HG03139 (cell line): ENCODE data around the gene ADAMTS19.
"Not testable (repeated sequence)": the region's sequence is repeated elsewhere in the genome, so short reads cannot be mapped to it uniquely, and the experiment has no call there.

ENCODE experiments used
- ATAC-seq: cut with Tn5 transposase; IDR thresholded peaks from one replicate; pipeline ENCODE4 v1.9.1; 2021; ENCODE audit not compliant: unreplicated experiment

The ADAMTS19 gene

DNA sequence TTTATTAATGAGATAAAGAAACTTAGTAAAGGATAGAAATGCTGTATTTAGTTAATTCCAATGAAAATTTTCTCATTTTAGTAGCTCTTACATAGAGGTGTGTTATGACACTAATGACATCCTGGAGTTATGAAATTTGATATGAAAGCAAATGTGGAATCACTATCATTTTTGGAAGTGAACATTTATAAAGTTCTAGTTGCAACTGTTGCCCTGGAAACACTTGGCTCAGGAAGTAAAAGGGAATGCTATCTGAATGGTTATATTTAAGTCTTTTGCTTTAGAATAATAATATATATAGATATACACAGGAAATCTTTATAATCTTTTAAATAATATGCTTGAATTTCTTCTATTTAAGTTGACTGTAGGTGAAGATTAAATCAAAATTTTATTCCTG lies 16.7 kb downstream of the ADAMTS19 start:
- ATAC-seq = no peak

DNA sequence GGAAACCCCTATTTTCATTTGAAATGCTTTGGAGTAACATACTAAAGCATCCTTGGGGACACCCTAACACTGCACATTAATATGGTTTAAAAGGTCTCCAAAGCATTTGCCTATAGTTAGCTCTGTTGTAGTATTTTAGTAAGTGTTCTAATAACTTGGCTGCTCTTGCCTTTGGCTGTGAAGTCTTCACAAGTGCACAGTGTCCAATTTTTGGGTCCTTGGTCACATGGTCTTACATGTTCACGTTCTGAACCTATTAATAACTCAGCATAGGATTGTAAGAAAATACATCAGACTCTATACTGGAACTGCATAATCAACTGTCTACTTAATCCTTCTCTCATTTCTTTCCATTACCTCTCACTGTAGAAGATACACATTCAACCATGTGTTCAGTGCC lies 17.4 kb downstream of the ADAMTS19 start:
- ATAC-seq = no peak

DNA sequence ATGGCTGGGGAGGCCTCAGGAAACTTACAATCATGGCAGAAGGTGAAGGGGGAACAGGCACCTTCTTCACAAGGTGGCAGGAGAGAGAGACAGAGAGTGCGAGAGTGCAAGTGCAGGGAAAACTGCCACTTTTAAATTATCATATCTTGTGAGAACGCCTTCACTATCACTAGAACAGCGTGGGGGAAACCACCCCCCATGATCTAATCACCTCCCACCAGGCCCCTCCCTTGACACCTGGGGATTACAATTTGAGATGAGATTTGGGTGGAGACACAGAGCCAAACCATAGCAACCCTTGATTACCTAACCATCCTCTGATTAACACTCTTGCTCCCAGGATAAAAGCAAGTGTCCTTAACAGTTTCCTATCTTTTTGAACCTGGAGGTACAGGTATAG lies 21.1 kb downstream of the ADAMTS19 start:
- no peak for ATAC-seq

DNA sequence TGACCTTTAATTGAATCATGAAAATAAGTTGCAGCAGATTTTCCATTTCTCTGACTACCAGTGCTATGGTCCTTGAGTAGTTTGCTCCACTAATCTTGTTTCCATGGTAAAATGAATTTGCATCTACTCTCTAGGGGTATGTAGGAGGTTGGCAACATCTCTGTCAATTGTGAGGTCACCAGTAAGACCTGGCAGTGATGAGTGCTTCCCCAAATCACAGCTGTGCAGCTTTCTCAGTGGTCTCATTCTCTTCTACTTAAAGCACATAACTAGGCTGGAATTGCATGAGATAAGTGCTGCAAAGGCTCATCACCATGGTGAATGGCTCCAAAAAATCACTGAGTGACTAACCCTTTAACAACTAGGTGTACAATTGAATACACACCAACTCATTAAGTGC lies 36.3 kb downstream of the ADAMTS19 start:
- ATAC-seq = peak; percentile 43

DNA sequence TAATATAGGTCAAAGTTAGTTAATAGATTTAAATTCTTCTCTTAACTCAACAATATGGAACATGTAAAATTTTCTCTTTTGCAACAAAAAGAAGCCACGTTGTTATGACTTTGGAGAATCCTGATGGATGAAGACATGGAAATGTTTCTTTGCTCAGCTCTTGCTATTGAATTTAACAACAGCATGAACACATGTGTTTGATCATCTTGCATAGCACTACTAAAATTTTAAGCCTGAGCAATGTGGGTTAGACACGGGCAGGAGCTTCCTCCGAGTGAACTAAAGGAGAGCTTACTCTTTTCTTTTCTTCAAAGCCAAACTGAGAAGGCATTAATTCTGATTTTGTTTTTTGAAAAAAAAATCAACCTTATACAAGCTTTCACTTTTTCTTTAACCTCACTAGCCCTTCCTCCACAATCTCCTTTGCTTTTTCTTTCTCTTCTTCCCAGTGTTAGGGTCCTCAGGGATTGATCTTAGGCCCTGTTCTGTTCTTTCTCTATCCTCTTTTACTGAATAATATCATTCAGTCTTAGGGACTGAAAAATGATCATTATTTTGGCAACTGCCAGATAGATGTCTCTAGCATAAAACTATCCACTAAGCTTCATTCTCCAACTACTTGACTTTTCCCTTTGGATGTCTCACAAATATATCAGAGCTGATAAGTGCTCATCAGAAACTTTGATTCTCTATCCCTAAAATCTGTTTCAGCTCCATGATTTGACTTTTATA lies 36.9 kb downstream of the ADAMTS19 start:
- ATAC-seq = no peak

DNA sequence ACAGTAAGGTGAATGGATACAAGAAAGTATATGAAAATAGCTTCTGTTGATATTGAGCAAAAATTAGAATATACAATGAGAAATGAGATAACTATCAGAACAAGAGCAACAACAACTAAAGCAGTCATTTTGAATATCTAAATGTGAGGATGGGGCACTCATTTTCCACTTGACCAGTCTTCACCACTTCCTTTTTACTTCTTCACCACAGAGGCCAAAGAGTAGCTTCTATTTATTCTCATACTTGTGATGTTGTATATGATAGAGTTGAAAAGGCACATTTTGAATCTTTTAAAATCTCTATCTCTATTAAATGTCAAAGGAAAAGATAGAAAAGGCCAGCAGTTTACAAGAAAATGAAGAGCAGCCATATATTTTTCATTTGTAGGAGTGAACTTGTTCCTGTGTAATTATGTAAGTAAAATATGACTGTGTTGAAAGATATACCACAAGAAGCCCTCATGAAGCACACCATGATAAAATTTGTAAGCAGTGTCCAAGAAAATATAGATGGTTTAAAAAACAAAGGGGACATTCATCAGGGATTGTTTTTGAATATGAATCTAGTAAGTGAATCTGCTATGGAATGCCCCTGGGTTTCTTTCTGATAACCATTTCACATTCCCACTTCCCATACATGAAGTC lies 39.2 kb downstream of the ADAMTS19 start:
- ATAC-seq = peak; percentile 59

DNA sequence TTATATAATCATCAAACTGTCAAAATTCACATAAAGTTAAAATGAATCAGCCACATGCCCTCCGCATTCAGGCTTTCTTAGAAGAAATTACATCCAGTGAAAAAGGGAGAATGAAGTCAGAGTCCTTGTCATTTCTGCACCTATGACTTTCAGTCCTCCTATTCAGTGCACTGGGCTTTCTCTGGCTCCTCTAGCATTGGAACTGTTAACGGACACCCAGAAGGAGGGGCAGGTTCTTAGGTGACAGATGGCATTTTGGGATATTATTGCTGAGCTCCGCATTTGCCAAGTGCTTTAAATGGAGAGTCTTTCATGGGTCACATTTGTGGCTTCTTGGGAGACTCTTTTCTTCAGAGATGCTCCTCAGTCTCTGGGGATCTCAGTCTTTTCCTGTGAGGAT lies 40.0 kb downstream of the ADAMTS19 start:
- no peak for ATAC-seq

DNA sequence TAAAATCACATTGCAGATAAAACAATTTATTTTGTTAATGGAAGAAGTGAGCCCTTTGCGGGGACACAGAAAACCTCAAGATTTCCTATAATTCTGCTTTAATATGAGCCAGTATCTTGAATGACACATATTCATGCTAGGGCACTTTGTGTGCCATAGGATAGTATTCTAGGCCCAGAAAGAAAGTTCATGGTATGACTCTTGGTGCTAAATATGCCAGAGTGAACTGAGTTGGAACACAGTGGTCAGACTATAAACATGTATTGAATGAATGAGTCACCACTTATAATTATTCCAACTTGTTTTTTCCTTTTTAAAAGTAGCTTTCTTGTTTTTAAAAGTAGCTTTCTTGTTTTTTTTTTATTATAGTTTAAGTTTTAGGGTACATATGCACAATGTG lies 46.0 kb downstream of the ADAMTS19 start:
- no peak for ATAC-seq

DNA sequence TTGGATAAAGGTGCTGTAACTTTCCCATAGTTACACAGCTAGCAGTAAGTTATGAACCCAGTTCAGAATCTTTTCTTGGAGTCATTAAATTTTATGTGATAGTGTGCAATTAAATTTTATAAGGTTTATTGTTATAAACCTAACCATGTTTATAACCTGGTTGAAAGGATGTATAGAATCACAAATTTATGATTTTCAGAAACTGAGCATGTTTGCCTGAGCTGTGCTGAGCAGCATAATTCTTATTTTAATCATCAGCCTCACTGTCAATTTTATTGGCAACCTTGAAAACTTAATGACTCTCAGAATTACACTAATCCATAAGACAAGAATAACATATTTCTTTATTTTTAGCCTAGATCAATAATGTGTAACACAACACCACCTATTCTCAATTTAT lies 46.9 kb downstream of the ADAMTS19 start:
- ATAC-seq = no peak

DNA sequence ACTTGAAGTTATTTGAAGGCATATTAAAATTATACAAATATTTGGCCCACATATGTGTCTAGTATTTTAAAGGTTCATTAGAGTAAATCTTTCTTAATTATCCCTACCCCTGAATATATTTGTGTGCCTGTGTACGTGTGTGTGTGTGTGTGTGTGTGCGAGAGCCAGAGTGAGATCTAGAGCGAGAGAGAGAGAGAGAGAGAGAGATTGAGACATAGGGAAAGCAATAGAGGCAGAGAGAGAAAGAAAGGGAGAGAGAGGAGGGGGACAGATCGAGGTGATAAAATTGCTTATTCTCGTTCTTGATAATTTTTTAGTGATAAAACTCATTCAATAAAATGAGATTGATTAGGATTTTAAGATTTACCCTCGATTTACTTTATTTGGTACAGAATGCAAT lies 47.4 kb downstream of the ADAMTS19 start:
- no peak for ATAC-seq

DNA sequence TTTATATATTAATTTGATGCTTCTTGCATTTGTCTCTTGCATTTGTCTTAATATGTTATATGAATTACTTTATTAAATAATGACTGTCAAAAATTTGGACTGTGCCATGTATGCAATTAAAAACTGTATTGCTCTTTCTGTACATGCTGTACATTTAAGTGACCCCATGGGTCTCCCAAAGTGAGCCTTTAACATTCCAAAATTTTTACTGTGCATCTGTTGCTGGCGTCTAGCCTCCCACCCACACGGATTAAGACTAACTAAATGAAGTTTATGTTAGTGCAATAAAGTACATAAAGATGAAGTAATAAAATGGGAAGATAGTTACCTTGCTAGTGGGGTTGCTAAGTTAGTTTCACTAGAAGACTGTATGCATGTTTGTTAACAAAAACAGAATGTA lies 48.5 kb downstream of the ADAMTS19 start:
- no peak for ATAC-seq

DNA sequence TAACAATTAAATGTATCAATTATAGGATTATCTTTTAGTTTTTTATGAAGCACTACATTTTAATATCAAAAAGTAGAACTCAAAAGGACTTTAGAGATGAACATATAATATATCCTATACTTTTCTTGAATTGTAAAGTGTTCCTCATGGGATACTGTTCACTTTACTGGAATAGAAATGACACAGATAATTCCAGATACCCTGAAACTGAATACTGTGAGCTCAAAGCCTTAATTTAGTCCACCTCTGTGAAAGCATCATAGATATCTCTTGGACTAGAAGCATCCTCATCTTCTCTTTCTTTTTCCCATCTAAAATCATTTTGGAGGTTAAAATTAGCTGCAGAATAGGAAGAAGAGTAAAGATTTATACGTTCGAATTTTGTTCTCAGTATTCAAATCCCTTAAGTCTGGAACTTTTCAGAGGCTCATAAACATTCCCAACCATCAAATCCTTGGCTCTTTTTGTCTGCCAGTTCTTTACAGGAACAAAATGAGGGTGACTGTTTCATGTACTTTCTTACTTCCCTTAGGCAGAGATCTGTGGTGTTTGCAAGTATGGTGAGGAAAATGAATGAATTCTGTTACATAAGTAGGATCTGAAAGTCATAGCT lies 49.4 kb downstream of the ADAMTS19 start:
- no peak for ATAC-seq

DNA sequence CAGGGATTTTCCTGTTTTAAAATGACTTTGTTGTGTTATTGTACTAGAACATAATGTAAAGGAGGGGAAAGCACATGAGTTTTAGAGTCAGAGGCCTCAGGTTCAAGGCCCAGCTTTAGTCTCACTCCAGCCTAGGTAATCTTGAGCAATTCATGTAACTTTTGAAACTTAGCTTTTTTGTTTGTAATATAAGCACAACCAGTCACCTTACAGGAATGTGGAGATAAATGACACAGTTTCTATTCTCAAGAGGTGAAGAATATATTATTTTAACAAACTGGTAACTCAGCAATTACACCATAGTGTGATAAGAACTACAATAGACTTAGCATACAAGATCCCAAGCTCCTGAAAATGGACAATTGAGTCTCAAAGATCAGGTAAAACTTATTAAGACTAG lies 51.2 kb downstream of the ADAMTS19 start:
- ATAC-seq = no peak

DNA sequence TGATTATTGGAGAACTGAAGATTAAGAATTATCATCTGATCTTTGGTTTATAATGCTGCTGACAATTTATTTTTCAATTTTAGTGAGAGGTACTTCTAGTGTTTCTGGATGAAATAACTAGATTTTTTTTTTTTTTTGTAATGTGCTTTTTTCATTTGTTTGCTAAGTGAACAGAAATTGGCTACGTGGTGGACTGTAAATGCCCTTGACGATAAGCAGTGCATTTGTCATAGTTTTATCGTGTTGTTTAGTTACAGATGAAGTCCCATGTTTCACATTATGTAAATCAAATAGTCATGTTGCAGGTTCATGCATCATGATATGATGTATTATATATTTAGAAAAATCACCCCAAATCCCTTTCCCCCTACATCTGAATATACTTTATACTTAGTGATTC lies 81.0 kb downstream of the ADAMTS19 start:
- ATAC-seq = no peak

DNA sequence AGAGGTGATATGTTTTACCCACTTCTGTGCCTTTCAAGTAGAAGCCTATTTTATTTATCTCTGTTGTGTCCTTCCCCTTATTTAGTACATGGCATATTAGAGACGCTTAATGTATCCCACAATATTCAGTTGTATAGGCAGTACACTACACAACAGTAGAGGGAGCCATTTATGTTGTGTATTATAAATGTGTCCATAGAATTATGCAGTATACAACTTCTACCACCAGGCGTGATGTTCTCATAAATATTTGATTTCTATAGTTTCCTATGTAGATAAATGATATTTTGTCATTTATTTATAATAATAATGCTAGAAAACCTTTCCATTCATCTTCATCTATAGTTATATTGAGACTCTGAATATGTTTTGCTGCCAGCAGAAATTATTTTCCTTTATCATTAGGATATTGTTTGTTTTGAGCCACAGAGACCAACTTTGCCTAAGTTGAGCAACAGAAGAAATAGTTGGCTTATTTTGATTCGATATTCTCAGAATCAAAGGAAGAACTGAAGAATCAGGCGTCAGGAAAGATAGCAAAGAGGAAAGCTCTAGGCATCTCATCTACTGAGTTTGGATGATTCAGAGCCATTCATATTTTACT lies 81.7 kb downstream of the ADAMTS19 start:
- peak; percentile 84 for ATAC-seq

DNA sequence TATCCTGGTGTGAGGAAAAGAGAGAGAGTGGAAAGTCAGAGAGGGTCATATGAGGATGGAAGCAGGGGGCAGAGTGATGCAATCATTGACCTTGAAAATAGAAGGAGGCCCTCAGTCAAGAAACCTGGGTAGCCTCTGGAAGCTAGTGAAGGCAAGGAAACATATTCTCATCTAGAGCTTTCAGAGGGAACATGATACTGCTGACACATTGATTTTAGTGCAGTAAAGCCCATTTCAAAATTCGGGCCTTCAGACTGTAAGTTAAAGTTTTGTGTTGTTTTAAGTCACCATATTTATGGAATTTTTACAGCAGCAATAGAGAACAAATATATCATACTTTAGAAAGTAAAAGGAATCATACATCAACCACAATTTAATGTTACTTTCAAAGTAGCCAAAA lies 87.0 kb downstream of the ADAMTS19 start:
- no peak for ATAC-seq

DNA sequence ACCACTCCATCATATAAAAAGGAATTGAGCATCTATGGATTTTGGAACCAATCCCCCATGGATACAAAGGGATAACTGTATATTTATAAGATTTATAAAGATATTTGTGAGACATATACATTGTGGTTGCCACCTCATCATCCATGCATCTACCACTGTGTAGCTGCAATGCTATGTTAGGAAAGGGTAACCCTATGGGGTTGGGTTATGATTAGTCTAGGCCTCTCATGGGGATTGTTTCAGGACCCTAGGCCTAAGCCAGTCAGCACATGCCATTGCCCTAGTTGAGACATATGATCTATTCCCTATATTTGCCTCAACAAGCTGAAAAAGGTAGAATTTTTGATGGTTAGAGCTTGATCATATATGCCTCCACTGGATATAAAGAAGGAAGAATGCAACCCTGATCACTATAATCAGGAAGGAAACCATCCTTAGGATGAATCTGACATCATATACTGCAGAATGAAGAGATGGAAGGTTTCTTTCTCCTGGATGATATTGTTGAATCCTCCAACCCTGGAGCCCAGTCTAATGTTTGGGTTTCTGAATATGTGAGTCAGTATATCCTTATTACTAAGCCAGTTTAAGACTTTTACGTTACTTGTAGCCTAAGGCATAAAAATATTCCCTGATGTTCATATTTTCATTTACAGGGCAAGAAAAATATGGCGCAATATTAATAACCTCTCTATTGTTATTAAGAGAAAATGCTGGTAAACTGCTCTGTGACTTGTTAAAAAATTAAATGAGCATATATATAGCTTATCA lies 94.2 kb downstream of the ADAMTS19 start:
- no peak for ATAC-seq

DNA sequence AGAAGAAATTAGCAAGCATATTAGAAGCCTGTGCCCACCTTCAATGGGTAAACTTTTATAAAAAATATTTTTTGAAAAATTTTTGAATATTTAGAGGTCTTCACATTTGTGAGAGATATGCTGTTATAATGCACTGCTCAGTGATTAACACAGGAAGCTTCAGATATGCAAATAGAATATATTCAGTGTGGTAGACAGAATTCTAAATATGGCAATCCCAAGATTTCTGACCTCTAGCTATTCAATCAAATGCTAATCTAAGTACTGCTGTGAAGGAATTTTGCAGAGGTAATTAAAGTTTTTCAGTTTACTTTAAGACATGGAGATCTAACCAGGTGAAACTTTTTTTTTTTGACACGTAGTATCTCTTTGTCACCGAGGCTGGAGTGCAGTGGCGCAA lies 103.5 kb downstream of the ADAMTS19 start:
- no peak for ATAC-seq

DNA sequence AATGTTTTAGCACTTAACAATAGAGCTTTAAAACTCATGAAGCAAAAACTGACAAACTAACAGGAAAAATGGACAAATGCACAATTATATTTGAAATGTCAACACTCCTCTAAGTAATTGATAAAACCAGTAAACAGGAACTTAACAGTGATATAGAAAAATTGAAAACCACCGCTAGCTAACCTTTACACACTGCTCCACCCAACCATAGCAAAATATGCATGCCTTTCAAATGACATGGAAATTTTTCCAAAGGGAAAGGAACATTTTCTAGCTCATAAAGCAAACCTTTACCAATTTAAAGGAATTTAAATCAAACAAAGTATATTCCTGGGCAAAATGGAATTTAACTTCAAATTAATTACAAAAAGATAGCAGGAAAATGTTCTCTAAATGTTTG lies 109.2 kb downstream of the ADAMTS19 start:
- no peak for ATAC-seq

DNA sequence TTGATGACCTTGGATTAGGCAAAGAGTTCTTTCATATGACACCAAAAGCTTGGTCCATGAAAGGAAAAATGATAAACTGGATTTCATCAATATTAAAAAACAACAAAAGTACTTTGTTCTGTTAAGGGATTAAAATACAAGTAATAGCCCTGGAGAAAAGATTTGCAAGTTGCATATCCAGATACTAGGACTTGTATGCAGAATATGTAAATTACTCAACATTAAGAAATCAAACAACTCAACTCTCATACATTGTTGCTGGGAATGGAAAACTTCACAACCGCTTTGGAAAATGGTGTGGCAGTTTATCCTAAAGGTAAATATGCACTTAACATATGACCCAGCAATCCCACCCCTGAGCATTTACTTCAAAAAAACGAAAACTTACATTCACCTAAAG lies 112.0 kb downstream of the ADAMTS19 start:
- no peak for ATAC-seq

DNA sequence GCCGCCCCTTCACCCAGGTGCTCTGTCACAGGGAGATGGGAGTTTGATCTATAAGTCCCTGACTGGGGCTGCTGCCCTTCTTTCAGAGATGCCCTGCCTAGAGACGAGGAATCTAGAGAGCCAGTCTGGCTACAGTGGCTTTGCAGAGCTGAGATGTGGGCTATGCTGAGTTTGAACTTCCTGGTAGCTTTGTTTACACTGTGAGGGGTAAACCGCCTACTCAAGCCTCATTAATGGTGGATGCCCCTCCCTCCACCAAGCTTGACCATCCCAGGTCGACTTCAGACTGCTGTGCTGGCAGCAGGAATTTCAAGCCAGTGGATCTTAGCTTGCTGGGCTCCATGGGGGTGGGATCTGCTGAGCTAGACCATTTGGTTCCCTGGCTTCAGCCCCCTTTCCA lies 124.4 kb downstream of the ADAMTS19 start:
- not testable (repeated sequence) for ATAC-seq
